GM21737 (cell line): ENCODE measurements around the gene HERC5.
A peak's percentile ranks its signal among the peaks of the same experiment; 100 is the strongest.
"Not testable (repeated sequence)": the region's sequence is repeated elsewhere in the genome, so short reads cannot be mapped to it uniquely, and the experiment has no call there.

ENCODE experiments used
- ATAC-seq: cut with Tn5 transposase; IDR thresholded peaks from one replicate; pipeline ENCODE4 v1.9.1; 2021; ENCODE audit warnings: mild to moderate bottlenecking, moderate library complexity; ENCODE audit not compliant: unreplicated experiment

Gene HERC5

DNA sequence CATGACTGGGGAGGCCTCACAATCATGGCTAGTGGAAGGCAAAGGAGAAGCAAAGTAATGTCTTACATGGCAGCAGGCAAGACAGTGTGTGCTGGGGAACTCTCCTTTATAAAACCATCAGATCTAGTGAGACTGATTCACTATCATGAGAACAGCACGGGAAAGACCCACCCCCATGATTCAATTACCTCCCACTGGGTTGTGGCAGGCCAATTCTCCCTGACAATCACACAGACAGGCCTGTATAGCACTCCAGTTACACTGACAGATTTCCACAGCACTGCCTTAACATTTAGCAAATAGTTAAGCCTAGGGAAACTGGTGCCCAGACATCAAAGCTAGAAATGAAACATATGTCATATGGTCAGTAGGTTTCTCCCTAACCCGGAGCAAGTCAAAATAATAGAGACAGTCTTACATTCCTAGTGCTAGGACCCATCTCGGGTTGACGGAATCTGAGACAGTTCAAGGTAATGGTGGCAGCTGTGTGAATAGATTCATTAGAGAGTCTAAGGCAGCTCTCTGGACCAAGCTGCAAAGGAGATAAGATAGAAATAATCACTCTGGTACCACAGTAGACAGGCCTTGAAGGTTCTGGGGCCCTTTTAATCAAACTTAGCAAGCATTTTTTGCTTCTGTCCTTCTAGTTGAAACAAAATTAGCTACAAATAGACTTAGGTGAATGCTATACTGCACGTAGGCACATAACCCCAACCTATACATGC is 9.4 kb upstream of the HERC5 start:
- no peak for ATAC-seq

- ATAC-seq = not testable (repeated sequence)
Observed at GRCh38 chr4:88448211-88448765, 8.6 kb upstream of the HERC5 start.

DNA sequence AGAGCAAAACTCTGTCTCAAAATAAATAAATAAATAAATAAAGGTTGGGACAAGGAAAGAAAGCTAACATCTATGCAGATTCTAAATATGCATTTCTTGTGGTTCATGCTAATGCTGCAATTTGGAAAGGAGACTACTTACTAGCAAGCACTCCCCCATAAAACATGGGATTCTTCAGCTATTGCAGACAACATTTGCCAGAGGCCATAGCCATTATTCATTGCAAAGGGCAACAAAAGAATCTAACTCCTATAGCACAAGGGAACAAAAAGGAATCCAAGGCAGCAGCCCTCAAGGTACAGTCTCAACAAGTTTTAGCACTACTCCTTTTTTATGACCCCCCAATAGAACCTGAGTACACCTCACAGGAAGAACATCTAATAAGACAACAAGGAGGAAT is 8.0 kb upstream of the HERC5 start:
- ATAC-seq = no peak

DNA sequence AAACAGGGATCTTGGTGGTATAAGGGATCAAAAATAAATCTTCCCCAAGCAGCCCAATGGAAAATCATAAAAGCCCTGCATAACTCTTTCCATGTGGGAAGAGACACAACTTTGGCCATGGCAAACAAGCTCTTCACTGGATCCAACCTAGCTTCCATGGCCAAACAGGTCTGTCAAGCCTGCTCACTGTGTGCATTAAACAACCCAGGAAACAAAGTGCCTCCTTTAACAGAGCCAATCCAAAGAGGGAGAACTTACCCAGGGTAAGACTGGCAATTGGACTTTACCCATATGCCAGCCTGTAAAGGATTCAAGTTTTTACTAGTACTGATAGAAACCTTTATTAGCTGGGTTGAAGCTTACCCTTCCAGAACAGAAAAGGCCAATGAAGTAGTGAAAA is 7.6 kb upstream of the HERC5 start:
- no peak for ATAC-seq

GRCh38 chr4:88451205-88451604 is 5.7 kb upstream of the HERC5 start:
- no peak for ATAC-seq

- ATAC-seq = no peak
Observed at GRCh38 chr4:88452912-88453311, 4.0 kb upstream of the HERC5 start.

- ATAC-seq = peak; percentile 47
Observed at GRCh38 chr4:88457307-88458103, 586 bp downstream of the HERC5 start.

GRCh38 chr4:88458104-88458740 is 1.3 kb downstream of the HERC5 start:
- ATAC-seq = no peak

GRCh38 chr4:88465653-88466192 is 8.8 kb downstream of the HERC5 start:
- no peak for ATAC-seq

DNA sequence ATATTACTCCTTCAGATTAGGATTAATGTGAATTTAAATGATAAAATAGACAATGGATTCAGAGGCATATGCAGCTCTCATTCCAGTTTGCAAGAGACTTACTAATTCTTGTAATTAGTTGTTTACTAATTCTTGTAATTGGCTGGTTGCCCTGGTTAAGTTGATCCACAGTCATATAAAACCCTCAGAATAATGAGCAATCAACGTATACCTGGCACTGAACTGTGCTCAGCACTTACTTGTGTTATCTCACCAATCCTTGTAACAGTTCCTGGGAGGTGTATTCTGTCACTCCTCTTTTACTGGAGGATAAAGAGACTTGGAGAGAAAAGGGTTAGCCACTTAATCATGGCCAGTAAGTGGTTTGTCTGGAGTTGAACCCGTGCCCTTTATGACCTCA is 10.5 kb downstream of the HERC5 start:
- no peak for ATAC-seq

DNA sequence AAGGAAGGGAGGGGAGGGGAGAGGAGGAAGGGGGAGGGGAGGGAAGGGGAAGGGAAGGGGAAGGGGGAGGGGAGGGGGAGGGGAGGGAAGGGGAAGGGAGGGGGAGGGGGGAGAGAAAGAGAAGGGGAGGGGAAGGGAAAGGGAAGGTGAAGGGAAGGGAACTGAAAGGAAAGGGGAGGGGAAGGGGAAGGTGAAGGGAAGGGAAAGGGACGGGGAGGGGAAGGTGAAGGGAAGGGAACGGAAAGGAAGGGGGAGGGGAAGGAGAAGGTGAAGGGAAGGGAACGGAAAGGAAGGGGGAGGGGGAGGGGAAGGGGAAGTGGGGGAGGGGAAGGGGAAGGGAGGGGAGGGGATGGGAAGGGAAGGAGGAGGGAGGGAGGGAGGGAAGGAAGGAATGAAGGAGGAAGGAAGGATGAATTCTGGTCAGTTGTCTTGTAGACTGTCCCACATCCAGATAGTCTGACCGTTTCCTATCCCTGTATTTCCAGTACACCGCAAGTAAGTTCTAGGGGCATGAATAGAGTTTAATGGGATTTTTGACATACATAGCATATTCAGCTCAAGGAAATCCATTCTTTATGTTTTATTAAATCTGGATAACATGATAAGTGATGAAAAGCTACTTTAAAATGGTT is 20.4 kb downstream of the HERC5 start:
- ATAC-seq = no peak

DNA sequence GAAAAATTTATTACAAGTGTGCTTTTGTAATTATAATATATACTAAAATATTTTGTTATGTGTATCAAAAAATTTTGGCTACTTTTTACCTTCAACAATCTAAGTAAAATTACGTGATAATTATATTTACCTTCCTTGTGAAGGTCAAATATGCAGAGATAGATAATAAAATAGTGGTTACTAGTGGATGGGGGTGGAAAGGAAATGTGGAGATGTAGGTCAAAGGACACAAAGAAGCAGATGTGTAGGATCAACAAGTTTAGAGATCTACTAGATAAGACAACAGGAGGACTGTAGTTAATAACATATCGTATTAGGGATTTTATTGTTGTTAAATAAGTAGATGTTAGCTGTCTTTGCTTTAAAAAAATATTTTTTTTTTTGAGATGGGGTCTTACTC is 21.3 kb downstream of the HERC5 start:
- ATAC-seq = no peak

DNA sequence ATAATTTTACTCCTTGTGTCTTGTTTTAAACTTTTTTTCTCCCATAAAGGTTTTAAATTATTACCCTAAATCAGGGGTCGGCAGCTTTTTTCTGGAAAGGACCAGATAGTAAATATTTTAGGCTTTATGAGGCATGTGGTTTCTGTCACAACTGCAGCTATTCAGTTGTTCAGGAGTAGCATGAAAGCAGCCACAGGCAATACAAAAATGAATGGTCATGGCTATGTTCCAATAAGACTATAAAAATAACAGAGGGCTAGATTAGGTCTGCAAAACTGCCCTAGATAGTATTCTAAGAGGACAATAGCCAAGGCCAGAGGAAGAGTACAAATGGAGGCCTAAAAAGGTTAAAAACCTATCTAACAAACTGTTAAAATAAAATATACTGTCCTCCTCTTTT is 24.6 kb downstream of the HERC5 start:
- ATAC-seq = no peak

GRCh38 chr4:88489100-88489761 is 32.3 kb downstream of the HERC5 start:
- ATAC-seq = no peak

GRCh38 chr4:88497859-88498409 is 41.0 kb downstream of the HERC5 start:
- ATAC-seq = no peak

GRCh38 chr4:88503344-88503743 is 46.4 kb downstream of the HERC5 start:
- no peak for ATAC-seq

DNA sequence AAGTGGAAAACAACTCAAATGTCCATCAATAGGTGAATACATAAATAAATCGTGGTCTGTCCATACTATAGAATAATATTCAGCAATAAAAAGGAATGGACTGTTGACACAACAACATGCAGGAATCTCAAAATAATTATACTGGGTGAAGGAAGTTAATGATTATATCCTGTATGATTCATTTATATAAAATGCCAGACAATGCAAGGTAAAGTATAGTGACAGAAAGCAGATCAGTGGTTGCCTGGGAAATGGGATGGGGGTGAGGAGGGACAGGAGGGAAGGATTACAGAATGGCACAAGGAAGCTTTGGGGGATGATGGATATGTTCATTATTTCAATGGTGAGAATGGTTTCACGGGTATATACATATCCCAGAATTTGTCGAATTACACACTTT is 54.3 kb downstream of the HERC5 start:
- ATAC-seq = no peak

- ATAC-seq = no peak
Observed at GRCh38 chr4:88514557-88515511, 57.9 kb downstream of the HERC5 start.

DNA sequence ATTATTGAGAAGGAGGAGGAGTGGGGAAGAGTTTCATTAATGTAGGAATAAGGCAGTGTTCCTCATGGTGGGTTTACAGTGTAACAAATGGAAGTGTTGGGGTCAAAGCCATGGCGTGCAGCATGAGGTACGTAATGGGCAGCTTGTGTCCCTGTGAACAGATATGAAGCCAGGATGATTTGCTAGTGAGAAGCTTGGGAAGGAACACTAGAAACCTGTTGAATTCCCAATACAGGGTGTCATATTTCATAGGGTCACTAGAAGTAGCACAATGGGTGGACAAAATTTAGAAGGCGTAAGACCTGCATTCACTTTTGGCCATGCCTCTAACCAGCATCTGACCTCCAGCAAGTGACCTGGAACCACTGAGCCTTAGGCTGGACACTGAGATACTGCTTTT is 59.8 kb downstream of the HERC5 start:
- ATAC-seq = no peak
